ENCODE measurements around the gene AQP7. TPM values are rescaled to one million over a fixed set of nuclear protein-coding genes. Genes with fewer than 3 reads are reported as not detected.
A peak's percentile ranks its signal among the peaks of the same experiment; 100 is the strongest.
"Not testable (repeated sequence)": the region's sequence is repeated elsewhere in the genome, so short reads cannot be mapped to it uniquely, and the experiment has no call there.

The AQP7 gene
- 1 to 10 TPM; 4.6 TPM for total RNA-seq
- long read RNA-seq, donor 1, partial matches to known transcripts: 0 of 1 reads
- long read RNA-seq, donor 1, other reads (novel, unspliced or antisense): 1 of 1 reads
- long read RNA-seq, donor 2, partial matches to known transcripts: 0 of 7 reads
- long read RNA-seq, donor 2, other reads (novel, unspliced or antisense): 1 of 7 reads

GRCh38 chr9:33402371-33402770 is at the start of gene AQP7:
Gene AQP7 (minus strand): TSS chr9:33402568. CDS start chr9:33401262, 1,306 bp downstream.
- intact Hi-C loops (cut with DNase I); DNase-seq (ENCODE audit: low spot score): not testable (repeated sequence)

DNA sequence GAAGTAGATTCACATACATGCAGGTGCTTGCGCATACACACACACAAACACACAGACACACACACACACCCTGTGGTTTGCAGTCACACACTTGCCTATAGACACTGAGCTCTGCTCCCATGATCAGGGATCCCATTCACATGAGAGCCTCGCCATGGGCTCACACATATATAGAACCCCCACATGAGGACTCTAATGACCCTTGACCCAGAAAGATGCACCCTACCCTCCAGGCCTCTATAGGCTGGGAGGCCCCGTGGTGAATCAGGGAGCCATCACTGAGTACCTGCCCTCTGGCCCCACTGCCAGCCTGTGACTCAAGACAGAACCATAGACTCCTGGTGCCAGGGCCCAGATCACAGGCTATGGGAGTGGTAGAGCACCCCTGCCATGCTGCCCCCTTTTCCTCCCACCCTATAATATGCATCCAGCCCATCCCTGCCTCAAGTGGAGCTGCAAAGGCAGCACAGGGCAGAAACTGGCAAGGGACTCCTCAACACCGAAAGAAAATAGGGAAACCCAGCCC is 48.3 kb upstream of the AQP7 start:
- intact Hi-C loops (cut with DNase I): no loop called here
- DNase-seq (ENCODE audit: low spot score): no peak

DNA sequence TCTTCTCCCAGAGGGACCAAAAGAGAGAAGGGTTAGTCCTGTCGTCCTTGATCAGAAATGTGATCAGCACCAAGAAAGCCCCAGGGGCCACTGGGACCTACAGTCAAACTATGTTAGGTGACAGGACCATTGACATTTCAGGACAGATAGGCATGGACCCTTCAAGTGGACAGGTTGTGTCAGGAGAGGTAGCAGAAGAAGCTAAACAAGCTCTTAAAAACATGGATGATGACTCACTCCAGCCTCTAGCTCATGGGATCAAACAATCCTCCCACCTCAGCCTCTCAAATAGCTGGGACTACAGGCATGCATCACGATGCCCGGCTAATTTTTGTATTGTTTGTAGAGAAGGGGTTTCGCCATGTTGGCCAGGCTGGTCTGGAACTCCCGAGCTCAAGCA is 47.3 kb upstream of the AQP7 start:
- no peak for DNase-seq (ENCODE audit: low spot score)
- intact Hi-C loops (cut with DNase I): no loop called here

- intact Hi-C loops (cut with DNase I): no loop called here
- DNase-seq (ENCODE audit: low spot score): no peak
Observed at GRCh38 chr9:33447799-33448553, 45.6 kb upstream of the AQP7 start.

GRCh38 chr9:33446946-33447798 is 44.8 kb upstream of the AQP7 start, which contains the start of gene AQP3:
Gene AQP3 (minus strand): TSS chr9:33447593. CDS start chr9:33447530, 63 bp downstream.
- intact Hi-C loops (cut with DNase I): no loop called here
- DNase-seq (ENCODE audit: low spot score): peak; percentile 88

- intact Hi-C loops (cut with DNase I): no loop called here
- no peak for DNase-seq (ENCODE audit: low spot score)
Observed at GRCh38 chr9:33446240-33446945, 44.0 kb upstream of the AQP7 start.

DNA sequence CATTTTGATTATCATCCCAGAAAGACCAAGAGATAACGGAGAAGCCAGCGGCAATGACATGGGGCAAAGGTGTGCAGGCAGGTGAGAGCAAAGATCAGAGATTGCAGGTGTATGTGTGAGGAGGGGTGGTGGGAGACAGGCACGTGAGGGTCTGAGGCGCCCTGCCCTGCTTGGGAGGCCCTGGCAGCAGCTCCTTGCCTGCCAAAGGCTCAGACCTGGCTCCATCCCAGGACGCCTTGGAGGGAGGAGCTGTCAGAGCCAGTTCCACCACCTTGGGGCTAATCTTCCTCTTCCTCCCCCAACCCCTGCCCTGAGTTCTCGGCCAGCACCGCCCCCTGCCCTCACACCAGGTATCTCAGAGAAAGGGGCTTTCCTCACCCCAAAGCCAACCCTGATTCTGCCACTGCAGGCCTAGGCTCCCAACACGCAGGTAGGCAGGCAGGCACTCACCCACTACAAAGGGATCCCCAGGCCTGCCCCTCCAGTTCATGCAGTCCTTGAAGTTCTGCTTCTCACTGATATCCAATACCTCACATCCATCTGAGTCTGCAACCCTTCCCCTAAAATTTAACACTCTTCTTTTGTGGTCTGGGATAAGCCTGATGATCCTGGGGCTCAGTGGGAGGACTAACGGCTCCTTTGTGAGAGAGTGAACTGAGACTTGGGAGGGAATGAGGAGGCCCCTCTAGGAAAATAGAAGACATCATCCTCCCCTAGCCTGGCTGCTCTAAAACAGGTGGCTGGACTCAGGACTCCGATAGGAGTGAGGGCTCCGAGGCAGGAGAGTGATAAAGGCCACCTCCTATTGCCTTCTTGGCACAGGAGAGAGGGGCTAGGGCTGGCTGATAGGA is 43.2 kb upstream of the AQP7 start:
- intact Hi-C loops (cut with DNase I): no loop called here
- no peak for DNase-seq (ENCODE audit: low spot score)

- intact Hi-C loops (cut with DNase I): no loop called here
- DNase-seq (ENCODE audit: low spot score): no peak
Observed at GRCh38 chr9:33443464-33444154, 41.2 kb upstream of the AQP7 start.

DNA sequence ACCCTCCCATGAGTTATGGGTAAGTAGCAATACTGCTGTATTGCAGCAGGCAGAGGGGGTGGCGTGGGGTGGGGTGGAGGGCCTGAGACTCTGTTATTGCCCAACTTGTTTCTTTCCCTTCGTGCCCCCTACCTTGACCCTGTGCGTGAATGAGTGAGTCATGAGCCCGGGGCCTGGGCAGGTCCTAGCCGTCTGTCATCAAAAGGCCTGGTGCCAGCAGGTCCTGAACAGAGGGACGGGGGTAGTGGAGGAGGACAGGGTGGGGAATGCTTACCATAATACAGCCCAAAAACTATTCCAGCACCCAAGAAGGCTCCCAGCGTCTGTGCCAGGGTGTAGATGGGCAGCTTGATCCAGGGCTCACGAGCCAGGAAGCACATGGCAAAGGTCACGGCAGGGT is 40.7 kb upstream of the AQP7 start:
- DNase-seq (ENCODE audit: low spot score): no peak
- intact Hi-C loops (cut with DNase I): no loop called here

- intact Hi-C loops (cut with DNase I): no loop called here
- no peak for DNase-seq (ENCODE audit: low spot score)
Observed at GRCh38 chr9:33442125-33442524, 39.8 kb upstream of the AQP7 start.

GRCh38 chr9:33440609-33441008 is 38.2 kb upstream of the AQP7 start:
- DNase-seq (ENCODE audit: low spot score): no peak
- intact Hi-C loops (cut with DNase I): no loop called here

DNA sequence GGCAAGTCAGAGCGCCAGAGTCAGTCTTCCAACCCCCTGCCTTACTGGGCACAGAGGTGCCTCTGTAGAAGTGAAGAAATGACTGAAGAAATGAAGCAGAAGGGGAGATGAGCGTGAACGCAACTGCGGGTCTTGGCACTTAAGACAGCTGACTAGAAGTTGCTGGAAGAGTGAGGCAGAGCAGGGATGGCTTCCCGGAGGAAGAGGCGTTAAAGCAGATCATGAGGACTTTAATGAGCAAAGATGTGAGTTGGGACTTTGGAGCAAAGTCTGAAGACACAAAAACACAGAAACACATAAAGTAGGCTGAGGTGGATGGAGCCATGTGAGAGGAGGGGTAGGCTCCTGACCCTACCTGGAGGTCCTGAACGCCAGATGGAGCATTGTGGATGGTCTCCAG is 37.8 kb upstream of the AQP7 start:
- intact Hi-C loops (cut with DNase I): no loop called here
- no peak for DNase-seq (ENCODE audit: low spot score)

DNA sequence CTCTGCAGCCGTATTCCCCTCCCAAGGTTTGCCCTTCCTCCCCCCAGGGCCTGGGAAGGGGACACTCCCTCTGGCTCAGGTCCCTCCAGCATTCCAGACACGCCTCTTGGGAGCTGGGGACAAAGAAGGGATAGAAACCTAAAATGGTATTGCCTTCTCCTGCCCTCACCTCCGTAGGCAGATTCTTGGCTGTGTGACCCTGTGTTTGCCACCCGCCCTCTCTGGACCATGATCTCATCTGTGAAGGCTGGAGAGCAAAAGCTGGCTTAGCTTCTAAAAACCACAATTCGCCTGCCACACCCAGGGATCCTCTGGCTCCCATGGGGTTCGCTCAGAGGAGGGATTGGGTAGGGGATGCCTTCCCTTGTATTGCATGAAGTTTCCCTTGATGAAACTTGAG is 37.4 kb upstream of the AQP7 start:
- DNase-seq (ENCODE audit: low spot score): no peak
- intact Hi-C loops (cut with DNase I): no loop called here

- intact Hi-C loops (cut with DNase I): no loop called here
- DNase-seq (ENCODE audit: low spot score): no peak
Observed at GRCh38 chr9:33438926-33439680, 36.7 kb upstream of the AQP7 start.

DNA sequence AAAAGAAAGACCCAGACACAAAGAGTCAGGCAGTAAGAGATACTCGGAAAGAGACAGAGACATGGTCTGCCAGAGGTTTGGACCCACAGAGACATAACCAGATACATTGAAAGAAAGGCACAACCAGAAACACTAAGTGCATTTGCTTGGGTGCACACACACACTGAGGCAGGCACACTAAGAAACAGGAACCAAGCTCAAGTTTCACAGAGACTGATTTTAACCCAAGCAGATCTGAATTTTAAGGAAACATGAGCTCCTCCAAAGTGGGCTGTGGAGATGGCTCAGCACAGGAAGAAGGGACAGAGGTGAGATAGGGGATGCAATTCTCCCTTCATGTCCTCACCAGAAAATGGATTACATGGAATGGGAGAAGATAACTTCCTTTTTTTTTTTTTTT is 35.5 kb upstream of the AQP7 start:
- DNase-seq (ENCODE audit: low spot score): no peak
- intact Hi-C loops (cut with DNase I): no loop called here

GRCh38 chr9:33437205-33437604 is 34.8 kb upstream of the AQP7 start:
- DNase-seq (ENCODE audit: low spot score): no peak
- intact Hi-C loops (cut with DNase I): no loop called here

DNA sequence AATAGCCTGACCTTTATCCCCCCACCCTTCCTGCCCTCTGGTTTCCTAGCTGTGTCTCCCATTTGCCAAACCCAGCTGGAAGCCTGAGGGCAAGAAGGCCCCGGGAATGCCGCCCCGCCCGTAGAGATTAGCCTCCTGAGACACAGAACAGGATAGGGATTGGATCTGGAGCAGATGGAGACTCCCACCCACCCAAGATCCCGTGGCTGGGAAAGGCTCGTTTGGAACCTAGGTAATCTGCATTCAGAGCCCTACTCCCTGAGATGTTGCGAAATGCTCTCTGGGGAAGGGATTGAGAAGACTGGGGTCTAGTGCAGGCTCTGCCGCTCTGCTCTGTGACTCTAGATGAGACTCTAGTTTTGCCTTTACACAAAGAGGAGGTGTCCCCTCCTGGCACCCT is 34.1 kb upstream of the AQP7 start:
- DNase-seq (ENCODE audit: low spot score): no peak

More for the DNA sequence above, 34.1 kb upstream of the AQP7 start:
- intact Hi-C loops (cut with DNase I): no loop called here
